HG03039 (cell line): Measurements from ENCODE around the gene ANK3.

Experiments used
- ATAC-seq: cut with Tn5 transposase; IDR thresholded peaks from one replicate; pipeline ENCODE4 v1.9.1; 2021; ENCODE audit warnings: mild to moderate bottlenecking, moderate library complexity; ENCODE audit not compliant: unreplicated experiment

ANK3 gene

GRCh38 chr10:60414111-60414510 lies 24.4 kb upstream of the ANK3 start:
- no peak for ATAC-seq

DNA sequence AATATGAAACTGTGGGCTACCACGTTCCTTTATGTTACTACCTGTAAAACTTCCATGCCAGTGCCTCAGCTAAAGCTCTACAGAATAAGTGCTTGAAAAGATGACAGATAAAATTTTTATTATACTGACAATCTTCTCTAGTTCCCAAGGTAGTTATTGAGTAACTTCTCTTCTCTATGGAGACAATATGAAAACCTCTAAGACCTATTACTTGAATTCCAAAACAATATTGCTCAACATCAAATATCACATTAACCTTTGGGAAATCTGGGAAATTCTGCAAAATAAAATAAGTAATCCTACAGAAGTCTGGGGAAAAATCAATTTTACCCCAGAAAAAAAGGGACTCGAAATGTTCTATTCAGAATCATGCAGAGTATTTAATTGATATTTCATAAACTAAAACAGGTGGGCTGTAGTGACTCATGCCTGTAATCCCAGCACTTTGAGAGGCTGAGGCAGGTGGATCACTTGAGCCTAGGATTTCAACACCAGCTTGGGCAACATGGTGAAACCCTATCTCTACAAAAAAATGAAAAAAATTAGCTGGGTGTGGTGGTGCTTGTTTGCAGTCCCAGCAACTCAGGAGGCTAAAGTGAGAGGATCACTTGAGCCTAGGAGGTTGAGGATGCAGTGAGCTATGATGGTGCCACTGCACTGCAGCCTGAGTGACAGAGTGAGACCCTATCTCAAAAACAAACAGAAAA lies 23.8 kb upstream of the ANK3 start:
- no peak for ATAC-seq

GRCh38 chr10:60410970-60411369 lies 21.3 kb upstream of the ANK3 start:
- ATAC-seq, result no peak

DNA sequence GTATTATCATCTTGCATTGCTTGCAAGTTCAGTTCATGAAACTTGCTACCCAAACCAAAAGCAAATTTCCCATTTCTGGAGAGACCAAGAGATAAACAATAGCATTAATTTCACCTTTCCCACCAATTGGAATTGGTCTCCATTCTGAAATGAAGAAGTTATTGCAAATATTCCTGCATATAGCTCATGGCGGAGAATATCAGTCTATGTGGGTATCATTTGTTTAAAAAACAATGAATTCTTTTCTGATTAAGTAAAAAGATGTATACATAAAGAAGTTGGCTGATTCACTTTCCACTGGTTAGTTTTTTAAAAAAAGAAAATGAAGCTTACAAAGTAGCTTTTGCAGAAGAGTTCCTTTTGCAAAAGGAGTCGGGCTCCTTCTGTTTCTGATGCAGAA lies 19.5 kb upstream of the ANK3 start:
- ATAC-seq, result no peak

GRCh38 chr10:60406182-60406581 lies 16.5 kb upstream of the ANK3 start:
- ATAC-seq, result no peak

GRCh38 chr10:60405172-60405571 lies 15.5 kb upstream of the ANK3 start:
- ATAC-seq, result no peak

DNA sequence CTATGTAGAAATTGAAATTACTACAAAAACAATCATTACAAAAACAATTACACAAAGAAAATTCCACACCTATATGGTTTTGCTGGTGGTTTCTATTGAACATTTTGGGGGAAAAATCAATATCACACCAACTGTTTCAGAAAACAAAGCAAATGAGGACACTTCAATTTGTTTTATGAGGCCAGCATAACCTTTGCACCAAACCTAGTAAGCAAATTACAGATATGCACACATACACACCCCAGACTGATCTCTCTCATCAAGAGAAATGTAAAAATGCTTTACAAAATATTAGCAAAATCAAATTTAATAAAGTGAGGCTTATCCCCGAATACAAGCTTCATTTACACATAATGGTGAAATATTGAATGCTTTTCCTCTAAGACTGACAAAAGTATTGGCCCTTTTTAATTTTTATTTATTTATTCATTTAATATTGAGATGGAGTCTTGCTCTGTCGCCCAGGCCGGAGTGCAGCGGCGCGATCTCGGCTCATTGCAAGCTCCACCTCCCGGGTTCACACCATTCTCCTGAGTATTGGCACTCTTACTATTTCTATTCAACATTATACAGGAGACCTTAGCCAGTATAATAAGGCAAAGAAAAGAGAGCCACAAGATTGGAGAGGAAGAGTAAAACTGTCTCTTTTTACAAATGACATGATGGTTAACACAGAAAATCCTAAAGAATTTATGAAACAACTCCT lies 13.6 kb upstream of the ANK3 start:
- no peak for ATAC-seq

GRCh38 chr10:60400366-60400765 lies 10.7 kb upstream of the ANK3 start:
- no peak for ATAC-seq

DNA sequence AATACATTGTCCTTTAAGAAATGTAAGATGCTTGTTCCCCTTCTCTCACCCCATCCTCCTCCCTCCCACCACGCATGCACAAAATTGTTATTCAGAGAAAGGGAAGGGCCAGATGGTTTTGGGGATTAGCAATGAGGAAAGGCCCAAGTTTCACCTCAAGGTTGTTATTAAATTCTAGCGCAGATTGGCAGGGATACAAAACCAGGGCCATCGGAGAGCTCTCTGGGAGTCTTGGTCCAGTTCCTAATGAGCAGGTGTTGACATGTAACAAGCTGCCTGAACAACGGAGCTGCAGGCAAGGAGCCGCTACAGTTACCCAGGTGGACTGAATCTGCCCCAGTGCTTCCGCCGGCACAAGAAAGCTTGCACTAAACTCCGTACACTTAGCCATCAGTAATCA lies 9.7 kb upstream of the ANK3 start:
- ATAC-seq, result no peak

DNA sequence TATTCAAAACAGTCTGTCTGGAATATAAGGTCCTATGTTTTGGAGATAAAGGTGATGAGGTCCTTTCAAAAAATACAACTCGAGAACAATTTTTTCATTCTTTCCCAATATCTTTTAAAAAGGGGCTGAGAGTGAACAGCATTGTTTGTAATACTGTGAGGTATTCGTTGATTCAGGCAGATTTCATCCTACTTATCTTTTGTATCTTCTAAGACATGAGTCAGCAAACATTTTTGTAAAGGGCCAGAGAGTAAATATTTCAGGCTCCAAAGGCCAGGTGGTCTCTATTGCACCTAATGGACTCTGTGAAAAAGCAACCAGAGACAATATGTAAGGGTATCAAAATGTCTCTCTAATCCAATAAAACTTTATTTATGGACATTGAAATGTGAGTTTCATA lies 8.1 kb upstream of the ANK3 start:
- no peak for ATAC-seq

GRCh38 chr10:60396766-60397165 lies 7.1 kb upstream of the ANK3 start:
- no peak for ATAC-seq

- ATAC-seq, result no peak
These were observed 6.0 kb upstream of the ANK3 start for GRCh38 chr10:60395711-60396110.

GRCh38 chr10:60394446-60394845 lies 4.8 kb upstream of the ANK3 start:
- no peak for ATAC-seq

GRCh38 chr10:60390224-60390626 lies 550 bp upstream of the ANK3 start:
- ATAC-seq, result no peak

GRCh38 chr10:60388709-60389301 lies 870 bp downstream of the ANK3 start:
- ATAC-seq, result no peak

- ATAC-seq, result no peak
These were observed 1.5 kb downstream of the ANK3 start for GRCh38 chr10:60388116-60388625.

DNA sequence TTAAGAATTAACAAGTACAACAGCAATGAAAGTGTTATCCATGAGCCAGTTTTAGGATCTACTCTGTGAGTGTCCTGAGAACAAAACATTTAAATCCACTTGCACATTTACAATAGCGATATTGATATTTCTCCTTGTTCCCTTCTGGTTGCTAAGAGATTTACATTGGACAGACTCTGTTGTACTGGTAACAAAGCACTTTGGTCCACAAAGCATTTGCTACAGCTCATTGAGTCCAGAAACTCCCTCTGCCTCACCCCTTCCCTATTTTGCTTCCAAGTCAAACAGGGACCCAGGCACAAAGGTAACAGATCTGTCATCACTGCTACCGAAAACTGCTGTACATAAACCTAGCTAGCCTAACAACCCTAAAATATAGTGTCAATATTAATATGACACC lies 2.1 kb downstream of the ANK3 start:
- ATAC-seq, result no peak

GRCh38 chr10:60385399-60385738 lies 4.3 kb downstream of the ANK3 start:
- no peak for ATAC-seq

GRCh38 chr10:60384708-60385398 lies 4.8 kb downstream of the ANK3 start:
- ATAC-seq, result no peak

GRCh38 chr10:60384011-60384410 lies 5.7 kb downstream of the ANK3 start:
- no peak for ATAC-seq

GRCh38 chr10:60382946-60383681 lies 6.6 kb downstream of the ANK3 start:
- no peak for ATAC-seq
